ENCODE results near the gene FYN. TPM values are rescaled to one million over a fixed set of nuclear protein-coding genes. Genes with fewer than 3 reads are reported as not detected.

FYN gene
- total and polyA plus RNA-seq, 10 of the 15 experiments (the other 5 are each of a cell fraction or from before 2014, with no cell fraction given): 51.4 to 247 (median 138) TPM

GRCh38 chr6:111800259-111800765, 72.9 kb downstream of the FYN start:
- DNase-seq (ENCODE audit: low read depth, low spot score) (no peak), FAIRE-seq (no peak), ATAC-seq (no peak)
- 70% methylated on average over 11 of the region's 11 CpGs for WGBS (ENCODE audit: insufficient coverage, insufficient replicate concordance, low lambda C conversion rate, missing lambda C conversion rate)
- Histone ChIP-seq H3K9me3 (replicated peaks; ENCODE audit: control insufficient read depth, insufficient read depth, low read length) (no peaks in the 10 kb centered on the region), H3K4me3 (no peak overlapping the region), H3K4me2 (ENCODE audit: control insufficient read depth, insufficient read depth) (no peak overlapping the region), H3K27me3 (replicated peaks in 1 of 2; ENCODE audit: control insufficient read depth in 2 of 2, insufficient read depth in 2 of 2, low read length in 1 of 2) (no peaks in the 10 kb centered on the region), H3K9ac (ENCODE audit: control insufficient read depth, insufficient read depth, low read length) (no peak overlapping the region), H2AFZ (ENCODE audit: control insufficient read depth, low read depth, low read length) (no peak overlapping the region), H3K79me2 (ENCODE audit: control insufficient read depth, insufficient read depth, low read length) (peaks cover 49% of the 10 kb centered on the region), H3K36me3 (ENCODE audit: control insufficient read depth in 2 of 2, insufficient read depth in 2 of 2, low read length in 1 of 2) (peaks cover 0 to 6% of the 10 kb centered on the region in 2 experiments; a peak in 1 of 4 replicates), H3K27ac (ENCODE audit: control insufficient read depth, insufficient read depth) (no peak overlapping the region), H3K4me1 (ENCODE audit: control insufficient read depth, insufficient read depth, low read length) (peaks cover 50% of the 10 kb centered on the region), H4K20me1 (ENCODE audit: control insufficient read depth, insufficient read depth) (no peaks in the 10 kb centered on the region)
- RAD21 ChIA-PET (ENCODE audit: unreplicated experiment): interaction anchor here (0.9 to 1.3 kb wide), 3 partner anchors 23 to 48 kb away, joined by 3 read pairs; no protein-coding TSS in a partner anchor
- CTCF ChIA-PET: interaction anchor here (0.7 to 2.3 kb wide), 9 partner anchors 11 to 90 kb away, joined by 3 to 10 read pairs (median 4); no protein-coding TSS in a partner anchor
- in situ Hi-C loops (cut with MboI): no loop called here
- POLR2A ChIA-PET: interaction anchor here (0.6 to 1.2 kb wide), 3 partner anchors 11 to 39 kb away, joined by 3 to 4 read pairs (median 3); no protein-coding TSS in a partner anchor
- no peak for TF ChIP-seq MYC (IDR thresholded peaks at IDR 0.05; ENCODE audit: insufficient read depth, insufficient read length, insufficient replicate concordance, low read length, severe bottlenecking)
- no peak for TF ChIP-seq EED (IDR thresholded peaks at IDR 0.05; ENCODE audit: low read depth)
- TF ChIP-seq CBX5 (IDR thresholded peaks at IDR 0.05; ENCODE audit: low read depth): no peak
- TF ChIP-seq CBFB (IDR thresholded peaks at IDR 0.05; ENCODE audit: low read depth): no peak
- no peak for TF ChIP-seq MTA3 (IDR thresholded peaks at IDR 0.05; ENCODE audit: borderline replicate concordance, low read length)
- TF ChIP-seq ZBTB4 (CRISPR knock-in tag; IDR thresholded peaks at IDR 0.05): no peak
- TF ChIP-seq POLR2AphosphoS5 (IDR thresholded peaks at IDR 0.05; ENCODE audit: low read length): no peak
- TF ChIP-seq BACH1 (IDR thresholded peaks at IDR 0.05; ENCODE audit: borderline replicate concordance): no peak
- TF ChIP-seq FOXK2 (IDR thresholded peaks at IDR 0.05): no peak
- TF ChIP-seq JUND (IDR thresholded peaks at IDR 0.05; ENCODE audit: low read depth, low read length): no peak
- TF ChIP-seq HDAC2 (IDR thresholded peaks at IDR 0.05): no peak
- no peak for TF ChIP-seq TCF3 (IDR thresholded peaks at IDR 0.05; ENCODE audit: borderline replicate concordance, insufficient read depth, low read depth, low read length)
- no peak for TF ChIP-seq LARP7 (IDR thresholded peaks at IDR 0.05)
- TF ChIP-seq PAX8 (IDR thresholded peaks at IDR 0.05): no peak
- no peak for TF ChIP-seq ZSCAN29 (IDR thresholded peaks at IDR 0.05)
- TF ChIP-seq SMAD1 (IDR thresholded peaks at IDR 0.05; ENCODE audit: low read depth, partially characterized antibody): no peak
- TF ChIP-seq SPI1 (IDR thresholded peaks at IDR 0.05; ENCODE audit: borderline replicate concordance, insufficient read depth, low read depth, low read length): no peak
- TF ChIP-seq STAT3 (IDR thresholded peaks at IDR 0.05; ENCODE audit: low read depth, low read length): no peak
- TF ChIP-seq RFX5 (IDR thresholded peaks at IDR 0.05; ENCODE audit: low read depth, low read length): no peak
- SMC1A ChIA-PET (ENCODE audit: uncharacterized antibody, unreplicated experiment): interaction anchor here (0.6 to 3.1 kb wide), 10 partner anchors 20 to 192 kb away, joined by 3 to 15 read pairs (median 4); no protein-coding TSS in a partner anchor
- BruUV-seq (replicated peaks): no TSS peak
- intact Hi-C loops (cut with micrococcal nuclease; ENCODE audit: unreplicated experiment): no loop called here
